NCI-H2029 (cell line): ENCODE data around the gene C15orf40.

ENCODE experiments used
- DNase-seq: peaks from one replicate; lab custom pipeline; 2025; lab: John Stamatoyannopoulos, UW

The C15orf40 gene

DNA sequence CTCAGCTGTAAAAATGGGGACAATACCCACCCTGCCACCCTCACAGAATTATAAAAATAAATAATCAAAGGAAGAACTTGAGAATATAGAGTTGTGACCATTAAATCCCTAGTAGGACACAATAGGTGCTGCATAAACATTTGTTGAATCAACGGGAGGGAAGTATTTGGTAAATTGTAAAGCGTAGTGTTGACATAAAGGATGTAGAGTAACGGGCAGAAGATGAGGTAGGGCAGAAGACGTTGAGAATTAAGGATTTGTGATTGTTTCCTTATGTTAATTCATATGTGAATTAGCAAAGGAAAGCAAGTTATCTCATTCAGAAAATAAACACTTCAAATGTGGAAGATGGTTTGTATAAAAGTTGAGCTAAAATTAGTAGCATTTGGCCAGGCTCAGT lies 18.3 kb downstream of the C15orf40 start:
- DNase-seq: no peak

DNA sequence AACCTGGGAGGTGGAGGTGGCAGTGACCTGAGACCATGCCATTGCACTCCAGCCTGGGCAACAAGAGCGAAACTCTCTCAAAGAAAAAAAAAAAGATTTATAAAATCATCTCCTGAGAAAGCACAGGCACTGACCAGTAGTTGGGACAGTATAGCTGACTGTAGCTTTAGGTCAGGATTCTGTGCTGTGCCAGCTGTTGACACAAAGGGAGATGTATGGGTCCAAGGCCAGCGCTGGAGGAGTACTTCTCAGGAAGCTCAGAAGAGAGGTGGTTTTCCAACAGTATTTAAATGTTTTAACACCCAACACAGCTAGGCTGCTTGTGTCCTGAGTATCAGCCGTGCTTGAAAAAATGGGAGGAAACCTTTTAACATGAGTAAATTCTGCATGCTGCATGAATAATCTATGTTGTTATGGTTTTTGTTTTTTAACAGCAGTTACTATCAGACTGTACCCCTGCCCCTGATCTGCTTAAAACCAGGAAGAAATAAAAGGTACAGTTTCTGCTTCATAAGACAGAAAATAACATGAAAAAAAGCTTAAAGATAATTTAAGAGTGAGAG lies 18.9 kb downstream of the C15orf40 start:
- DNase-seq: no peak

- no peak for DNase-seq
Observed at GRCh38 chr15:82986442-82986780, 25.0 kb downstream of the C15orf40 start.

GRCh38 chr15:82985688-82986441 lies 25.6 kb downstream of the C15orf40 start, which contains the start of gene RAMAC:
RAMAC (plus strand) TSS chr15:82986210; CDS start chr15:82989019, 2,809 bp downstream.
- peak; percentile 90 for DNase-seq

DNA sequence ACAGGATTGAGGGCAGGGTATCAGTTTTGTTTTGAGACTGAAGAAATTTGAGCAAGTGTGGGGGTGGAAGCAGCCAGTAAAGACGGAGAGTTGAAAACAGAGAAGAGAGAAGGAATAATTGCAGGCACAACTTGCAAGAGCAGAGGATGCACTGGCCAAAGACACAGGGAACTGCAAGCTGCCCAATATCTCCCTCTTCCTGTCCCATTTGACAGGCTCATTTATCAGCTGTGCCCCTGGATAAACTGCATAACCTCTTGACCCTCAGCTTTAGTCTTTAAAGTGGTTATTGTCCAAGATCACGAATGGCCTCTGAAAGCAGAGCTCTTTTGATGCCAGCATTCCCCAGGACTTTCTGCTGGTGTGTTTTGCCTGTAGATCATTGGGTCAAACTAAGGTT lies 30.5 kb downstream of the C15orf40 start:
- DNase-seq: no peak

DNA sequence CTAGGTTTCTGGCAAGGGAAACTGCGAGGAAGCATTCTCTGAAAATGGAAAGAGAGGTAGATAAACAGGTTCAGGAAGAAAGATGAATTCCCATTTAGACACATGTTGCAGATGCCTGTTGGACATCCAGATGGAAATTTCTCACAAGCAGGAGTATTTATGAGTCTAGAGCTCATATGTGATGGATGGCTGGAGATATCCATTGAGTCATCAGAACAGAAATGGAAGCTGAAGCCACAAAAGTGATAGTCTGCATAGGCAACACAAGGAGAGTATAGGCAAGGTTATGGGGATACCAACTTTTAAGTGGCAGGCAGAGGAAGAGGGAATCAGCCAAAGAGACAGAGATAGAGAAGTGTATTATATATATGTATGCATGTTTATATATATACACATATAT lies 31.7 kb downstream of the C15orf40 start:
- no peak for DNase-seq

DNA sequence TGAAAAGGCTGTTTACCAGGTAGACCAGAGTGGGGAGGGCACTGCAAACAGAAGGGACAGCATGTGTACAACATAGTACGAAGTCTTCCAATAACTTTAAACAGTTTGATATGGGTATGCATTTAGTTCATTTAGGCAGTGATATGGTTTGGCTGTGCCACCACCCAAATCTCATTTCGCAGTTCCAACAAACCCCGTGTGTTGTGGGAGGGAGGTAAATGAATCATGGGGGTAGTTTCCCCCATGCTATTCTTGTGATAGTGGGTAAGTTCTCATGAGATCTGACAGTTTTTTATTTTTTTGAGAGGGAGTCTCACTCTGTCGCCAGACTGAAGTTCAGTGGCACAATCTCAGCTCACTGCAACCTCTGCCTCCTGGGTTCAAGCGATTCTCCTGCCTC lies 33.0 kb downstream of the C15orf40 start:
- no peak for DNase-seq

- DNase-seq: no peak
Observed at GRCh38 chr15:82977076-82977475, 34.4 kb downstream of the C15orf40 start.

GRCh38 chr15:82972990-82973389 lies 38.4 kb downstream of the C15orf40 start:
- DNase-seq: no peak

DNA sequence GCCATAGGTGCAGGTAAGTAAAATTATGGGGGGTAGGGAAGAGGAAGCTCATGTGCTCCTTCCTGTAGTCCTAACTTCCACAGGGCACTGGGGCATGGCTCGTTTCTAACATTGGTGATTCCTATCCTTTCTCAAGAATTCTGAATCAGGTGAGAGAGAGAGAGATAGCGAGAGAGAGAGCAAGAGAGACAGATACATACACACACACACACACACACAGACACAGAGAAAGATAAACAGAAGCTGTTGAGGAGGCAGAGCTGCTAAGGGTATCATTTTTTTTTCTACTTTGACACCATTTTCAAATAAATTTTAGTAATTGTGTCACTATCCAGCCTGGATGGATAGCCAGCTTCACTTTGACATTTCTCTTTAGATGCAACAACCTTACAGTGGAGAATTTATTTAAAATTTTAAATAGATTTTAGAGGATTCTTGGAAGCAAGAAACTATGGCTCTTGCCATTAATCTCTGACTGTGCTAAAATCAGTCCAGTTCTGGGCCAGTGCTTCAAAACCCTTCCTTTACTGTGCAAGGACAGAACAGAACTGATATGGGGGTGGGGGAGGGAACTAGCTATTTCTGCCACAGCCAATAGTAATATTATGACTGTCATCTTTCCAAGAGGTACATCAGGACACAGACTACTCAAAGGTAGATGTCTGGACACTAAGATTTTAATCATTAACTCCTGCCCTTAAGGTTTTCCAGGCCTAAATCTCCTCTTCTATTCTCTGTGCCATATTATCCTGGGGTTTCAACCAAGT lies 40.0 kb downstream of the C15orf40 start:
- DNase-seq: no peak

GRCh38 chr15:82970696-82971095 lies 40.7 kb downstream of the C15orf40 start:
- DNase-seq: no peak

- DNase-seq: no peak
Observed at GRCh38 chr15:82970078-82970686, 41.3 kb downstream of the C15orf40 start.

DNA sequence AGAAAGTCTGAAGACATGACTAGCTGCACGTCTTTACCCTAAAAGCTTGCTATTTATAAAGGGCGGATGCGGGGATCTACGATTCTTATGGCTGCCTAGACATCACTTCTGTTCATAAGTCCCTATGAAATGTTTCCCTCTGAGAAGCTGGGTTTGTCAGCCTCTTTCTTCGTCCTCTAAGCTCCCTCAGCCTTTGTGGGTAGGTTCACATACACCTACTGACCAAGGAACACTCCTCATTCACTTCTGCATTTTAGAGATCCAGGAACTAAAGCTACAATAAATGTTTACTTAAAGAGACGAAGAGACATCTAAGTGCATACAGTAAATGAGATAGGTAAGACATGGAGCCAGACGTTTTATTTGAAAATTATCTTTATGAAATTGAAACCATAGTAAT lies 42.1 kb downstream of the C15orf40 start:
- DNase-seq: no peak

GRCh38 chr15:82968066-82968465 lies 43.4 kb downstream of the C15orf40 start:
- no peak for DNase-seq

DNA sequence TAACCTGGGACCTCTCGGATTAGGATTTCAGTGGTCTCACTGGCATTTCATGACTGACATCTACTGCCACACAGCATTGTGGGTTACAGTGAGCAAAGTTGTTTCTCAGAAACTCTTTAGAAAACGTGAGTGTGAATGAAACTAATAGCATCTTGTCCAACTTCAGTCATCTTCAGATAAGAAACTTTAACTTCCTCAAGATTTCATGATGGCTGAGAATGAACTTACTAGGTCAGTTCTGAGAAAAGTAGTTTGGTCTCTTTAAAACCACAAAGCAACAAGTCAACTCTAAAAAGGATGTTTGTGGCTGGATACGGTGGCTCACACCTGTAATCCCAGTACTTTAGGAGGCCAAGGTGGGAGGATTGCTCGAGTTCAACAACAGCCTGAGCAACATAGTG lies 44.8 kb downstream of the C15orf40 start:
- no peak for DNase-seq

DNA sequence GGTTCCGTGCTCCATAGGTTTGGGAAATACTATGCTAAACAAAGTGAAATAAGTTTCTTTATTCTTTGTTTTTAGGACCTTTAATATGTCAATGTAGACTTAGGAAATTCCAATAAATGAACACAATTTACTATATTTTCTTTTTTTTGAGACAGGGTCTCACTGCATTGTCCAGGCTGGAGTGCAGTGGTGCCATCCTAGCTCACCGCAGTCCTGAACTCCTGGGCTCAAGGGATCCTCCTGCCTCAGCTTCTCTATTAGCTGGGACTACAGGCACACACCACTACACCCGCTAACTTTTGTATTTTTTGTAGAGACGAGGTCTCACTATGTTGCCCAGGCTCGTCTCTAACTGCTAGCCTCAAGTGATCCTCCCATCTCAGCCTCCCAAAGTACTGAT lies 46.5 kb downstream of the C15orf40 start:
- no peak for DNase-seq

DNA sequence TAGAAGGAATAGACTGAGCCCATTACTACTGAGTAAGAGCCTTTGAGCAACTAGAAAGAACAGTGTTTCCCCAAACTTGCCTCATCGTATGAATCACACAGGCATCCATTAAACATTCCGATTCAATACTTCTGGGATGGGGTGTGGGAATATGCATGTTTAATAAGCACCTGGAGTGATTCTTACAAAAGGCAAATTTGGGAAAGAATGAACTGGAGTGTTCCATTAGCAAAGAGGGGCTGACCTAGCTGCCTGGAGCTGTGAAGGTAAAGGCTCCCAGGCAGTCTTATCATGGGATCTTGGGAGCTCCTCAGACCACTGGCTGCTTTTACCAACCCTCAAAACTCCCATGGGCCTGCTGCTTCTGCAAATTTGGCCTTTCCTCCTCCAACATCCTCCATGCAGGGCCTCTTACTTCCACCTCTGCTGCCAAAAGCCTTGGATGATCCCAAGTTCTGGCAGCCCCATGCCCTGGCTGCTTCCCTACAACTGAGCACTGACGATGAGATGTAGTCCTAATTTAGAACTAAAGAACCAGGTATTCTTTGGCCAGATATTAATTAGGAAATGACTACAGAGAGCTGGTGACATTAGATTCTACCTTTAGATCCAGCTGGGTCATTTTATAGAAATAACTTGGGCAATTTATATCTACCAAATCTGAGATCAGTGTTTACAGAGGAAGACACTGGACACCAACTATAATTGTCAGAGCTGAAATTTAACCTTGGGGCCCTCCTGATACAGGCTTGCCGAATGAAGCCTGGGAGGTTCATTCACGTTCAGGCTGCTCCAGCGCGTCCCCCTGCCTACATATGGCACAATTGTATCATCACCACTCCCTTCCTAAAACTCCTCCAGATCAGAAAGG lies 47.7 kb downstream of the C15orf40 start:
- no peak for DNase-seq

DNA sequence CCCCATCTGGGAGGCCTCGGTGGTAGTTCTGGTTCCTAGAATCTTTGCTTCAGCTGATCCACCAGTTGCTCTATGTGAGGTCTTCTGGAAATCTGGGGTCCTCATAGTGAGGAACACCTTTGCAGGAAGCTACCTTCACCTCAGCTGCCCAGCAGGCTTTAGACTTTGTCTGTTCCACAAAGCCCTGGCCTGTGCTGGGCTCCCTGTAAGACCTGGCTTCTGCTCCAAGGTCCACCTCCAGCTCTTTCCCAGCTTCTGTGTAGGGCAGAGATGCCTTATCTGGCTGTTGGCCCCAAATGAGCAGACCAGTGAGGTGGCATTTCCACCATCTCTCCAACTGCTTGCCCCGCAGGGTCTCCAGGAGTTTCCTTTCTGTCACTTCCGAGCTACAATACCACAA lies 50.7 kb downstream of the C15orf40 start:
- DNase-seq: no peak

DNA sequence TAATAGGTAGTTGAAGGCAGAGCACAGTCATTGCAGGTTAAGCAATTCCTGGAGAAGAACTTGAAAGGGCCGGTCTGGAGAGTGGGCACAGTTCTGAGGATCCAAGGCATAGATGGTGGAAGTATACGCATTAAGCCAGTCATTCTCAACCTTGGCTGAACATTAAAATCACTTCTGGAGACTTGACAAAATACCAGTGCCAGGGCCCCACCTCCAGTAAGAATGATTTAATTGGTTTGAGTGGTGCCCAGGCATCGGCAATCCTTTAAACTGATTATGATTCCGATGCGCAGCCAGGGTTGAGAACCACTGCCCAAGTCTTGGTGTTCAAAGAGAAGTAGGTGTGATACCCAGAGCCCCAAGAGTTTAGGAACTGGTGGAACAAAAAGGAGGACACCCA lies 52.0 kb downstream of the C15orf40 start:
- DNase-seq: no peak

DNA sequence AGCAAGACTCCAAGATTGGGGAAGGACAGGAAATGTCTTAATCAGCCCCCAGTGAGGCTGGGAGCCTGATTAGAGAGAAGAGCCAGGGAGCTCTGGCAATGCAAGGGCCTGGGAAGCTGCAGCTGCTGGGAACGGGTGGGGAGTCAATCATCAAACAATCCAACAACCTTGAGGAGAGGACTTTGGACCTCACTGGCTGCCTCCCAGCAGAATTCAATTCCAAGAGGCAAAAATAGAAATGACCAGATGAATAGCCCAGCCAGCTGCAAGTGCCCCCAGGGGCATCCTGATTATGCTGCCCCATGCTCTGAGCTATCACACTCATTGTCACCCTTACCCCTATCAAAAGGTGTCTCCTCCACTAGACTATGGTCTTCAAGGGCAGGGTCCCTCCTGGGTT lies 52.8 kb downstream of the C15orf40 start:
- no peak for DNase-seq

- no peak for DNase-seq
Observed at GRCh38 chr15:82952158-82953081, 59.0 kb downstream of the C15orf40 start, which contains the start of gene HOMER2. HOMER2 (minus strand) TSS chr15:82952720; CDS start chr15:82952535, 185 bp downstream.
